Smooth muscle cell (in vitro differentiated cells): ENCODE results near the gene NFIC. TPM values are rescaled to one million over a fixed set of nuclear protein-coding genes. Genes with fewer than 3 reads are reported as not detected.

Experiments
- DNase-seq: peaks from one replicate; lab custom pipeline; 2025; ENCODE audit not compliant: unreplicated experiment; lab: John Stamatoyannopoulos, UW
- H2AFZ ChIP-seq: fragments of 200-600 bp; sonication (generic); 2 replicates; pipeline ENCODE4 v1.6.0; 2016; ENCODE audit warnings: antibody characterized with exemption, low read depth, mild to moderate bottlenecking
- H3F3A ChIP-seq: fragments of 200-600 bp; sonication (generic); 2 replicates; pipeline ENCODE4 v1.6.0; 2017; ENCODE audit warnings: antibody characterized with exemption, low read depth
- H3K27ac ChIP-seq: fragments of 200-600 bp; sonication (generic); 2 replicates; pipeline ENCODE4 v1.5.1; 2016; ENCODE audit warnings: low read depth, mild to moderate bottlenecking
- H3K27me3 ChIP-seq: fragments of 200-600 bp; sonication (generic); 2 replicates; pipeline ENCODE4 v1.6.1; 2016; ENCODE audit warnings: low read depth, mild to moderate bottlenecking
- H3K36me3 ChIP-seq: fragments of 200-600 bp; sonication (generic); 2 replicates; pipeline ENCODE4 v1.5.1; 2016; ENCODE audit warnings: low read depth
- H3K4me1 ChIP-seq: fragments of 200-600 bp; sonication (generic); 2 replicates; pipeline ENCODE4 v1.5.1; 2016; ENCODE audit warnings: low read depth
- H3K4me2 ChIP-seq: fragments of 200-600 bp; sonication (generic); 2 replicates; pipeline ENCODE4 v1.6.0; 2016; ENCODE audit warnings: mild to moderate bottlenecking
- H3K4me3 ChIP-seq: fragments of 200-600 bp; sonication (generic); 2 replicates; pipeline ENCODE4 v1.5.1; 2016; ENCODE audit warnings: mild to moderate bottlenecking
- H3K79me2 ChIP-seq: fragments of 200-600 bp; sonication (generic); 2 replicates; pipeline ENCODE4 v1.6.0; 2016; ENCODE audit warnings: low read depth, mild to moderate bottlenecking
- H3K9ac ChIP-seq: fragments of 200-600 bp; sonication (generic); 2 replicates; pipeline ENCODE4 v1.6.0; 2016; ENCODE audit warnings: low read depth
- H3K9me3 ChIP-seq: fragments of 200-600 bp; sonication (generic); replicated peaks from 2 replicates; pipeline ENCODE4 v1.5.1; 2016; ENCODE audit warnings: low read depth
- H4K20me1 ChIP-seq: fragments of 200-600 bp; sonication (generic); 2 replicates; pipeline ENCODE4 v1.6.0; 2016; ENCODE audit warnings: low read depth
- CTCF ChIP-seq: fragments of 200-600 bp; sonication (generic); IDR thresholded peaks from 2 replicates; pipeline ENCODE4 v1.5.1; 2017; ENCODE audit warnings: borderline replicate concordance, mild to moderate bottlenecking, antibody characterized with exemption; ENCODE audit not compliant: insufficient read depth, poor library complexity, severe bottlenecking
- WGBS: methylation state at CpG from one replicate; pipeline ENCODE4 v1.1.7; 2016; ENCODE audit warnings: low lambda C conversion rate; 5-methylcytosine and 5-hydroxymethylcytosine counted together
- polyA plus RNA-seq: library from polyadenylated mRNA; unstranded; fragments of >200 nt; fragmentation: Nextera tagmentation; extraction: Ambion mirVana; gene quantifications from 2 replicates; pipeline ENCODE4 v1.2.1, GENCODE V29; 2016
- total RNA-seq: library from RNA; depleted of rRNA; stranded (reverse); fragments of >200 nt; gene quantifications from 2 replicates; pipeline ENCODE4 v1.2.3, GENCODE V29; 2014

Gene NFIC
- total and polyA plus RNA-seq, 2 experiments from 2014 or later, result 7.9 to 33.2 TPM

GRCh38 chr19:3483226-3483628 lies 116.8 kb downstream of the NFIC start, which contains the start of gene SMIM44:
Gene SMIM44 (minus strand): TSS chr19:3483441. CDS start chr19:3483403, 38 bp downstream.
- TF ChIP-seq CTCF, result no peak
- Histone ChIP-seq H3K36me3 (no peaks in the 10 kb centered on the region), H3K79me2 (no peaks in the 10 kb centered on the region), H3K27ac (no peak within 1 kb of the TSS), H3K4me3 (no peak within 1 kb of the TSS), H3K9me3 (no peaks in the 10 kb centered on the region), H3K4me1 (no peaks in the 10 kb centered on the region), H3K27me3 (no peaks in the 10 kb centered on the region), H2AFZ (no peak within 1 kb of the TSS), H3K9ac (no peak within 1 kb of the TSS), H3F3A (no peaks in the 10 kb centered on the region), H4K20me1 (no peaks in the 10 kb centered on the region), H3K4me2 (no peak within 1 kb of the TSS)
- DNase-seq, result no peak
- 92% methylated on average over 32 of the region's 33 CpGs for WGBS

GRCh38 chr19:3491396-3492119 lies 125.2 kb downstream of the NFIC start:
- WGBS, result 97% methylated on average over 50 of the region's 55 CpGs
- Histone ChIP-seq H3K9ac (no peak overlapping the region), H3K4me2 (no peak overlapping the region)

GRCh38 chr19:3492131-3492839 lies 125.9 kb downstream of the NFIC start:
- H3K9me3 ChIP-seq, result no peaks in the 10 kb centered on the region
- H3K4me3 ChIP-seq, result no peak overlapping the region
- H3K9ac ChIP-seq, result no peak overlapping the region
- WGBS, result 94% methylated on average over 24 of the region's 45 CpGs
- H3K27me3 ChIP-seq, result no peaks in the 10 kb centered on the region
- no peak overlapping the region for H3K4me2 ChIP-seq
- no peak for DNase-seq
- no peak overlapping the region for H3K27ac ChIP-seq
- no peaks in the 10 kb centered on the region for H3K4me1 ChIP-seq
- H3K36me3 ChIP-seq, result no peaks in the 10 kb centered on the region
- no peak overlapping the region for H2AFZ ChIP-seq
- no peaks in the 10 kb centered on the region for H4K20me1 ChIP-seq
- H3F3A ChIP-seq, result no peaks in the 10 kb centered on the region
- no peak for TF ChIP-seq CTCF
- peaks cover under 1% of the 10 kb centered on the region for H3K79me2 ChIP-seq

More at GRCh38 chr19:3491396-3492119, 125.2 kb downstream of the NFIC start:
- H3K9me3 ChIP-seq, result no peaks in the 10 kb centered on the region
- no peaks in the 10 kb centered on the region for H3K36me3 ChIP-seq
- H3K4me1 ChIP-seq, result no peaks in the 10 kb centered on the region
- no peak overlapping the region for H3K4me3 ChIP-seq
- TF ChIP-seq CTCF, result no peak
- H3K27me3 ChIP-seq, result no peaks in the 10 kb centered on the region
- H2AFZ ChIP-seq, result no peak overlapping the region
- H3F3A ChIP-seq, result no peaks in the 10 kb centered on the region
- H4K20me1 ChIP-seq, result no peaks in the 10 kb centered on the region
- H3K27ac ChIP-seq, result no peak overlapping the region
- DNase-seq, result no peak
- no peaks in the 10 kb centered on the region for H3K79me2 ChIP-seq
